PC-9 (cell line): ENCODE results near the gene PHACTR3. TPM values are rescaled to one million over a fixed set of nuclear protein-coding genes. Genes with fewer than 3 reads are reported as not detected.

Source experiments
- BruUV-seq: library from RNA; stranded (reverse); fragments of 400-500 nt; replicated peaks from 2 replicates; lab custom pipeline; 2021; lab: Mats Ljungman, UMichigan
- CTCF ChIA-PET: fragments of 300-600 bp; sonication (Branson Sonifier 250); formaldehyde crosslinking; loops from one replicate; lab custom pipeline; 2022; ENCODE audit warnings: antibody characterized with exemption; lab: Charles Lee
- POLR2A ChIA-PET: fragments of 300-600 bp; sonication (Branson Sonifier 250); formaldehyde crosslinking; loops from one replicate; lab custom pipeline; 2022; ENCODE audit warnings: antibody characterized with exemption; ENCODE audit not compliant: unreplicated experiment; lab: Charles Lee
- DNase-seq, 2 experiments: peaks; one replicate each; pipeline versions ENCODE4 v3.0.0 to v3.0.0-alpha.2; 2015 to 2022; ENCODE audit warnings: mixed read lengths in 1 of 2
- H2AFZ ChIP-seq: fragments of 200-600 bp; sonication (generic); 2 replicates; pipeline ENCODE4 v1.8.1; 2017; ENCODE audit warnings: antibody characterized with exemption
- H3F3A ChIP-seq: fragments of 200-600 bp; sonication (generic); 2 replicates; pipeline ENCODE4 v1.8.1; 2017; ENCODE audit warnings: antibody characterized with exemption, mild to moderate bottlenecking, low read depth; ENCODE audit not compliant: insufficient read depth
- H3K27ac ChIP-seq: fragments of 200-600 bp; sonication (generic); 2 replicates; pipeline ENCODE4 v1.6.1; 2016; ENCODE audit warnings: mixed run types
- H3K27me3 ChIP-seq: fragments of 200-600 bp; sonication (generic); 2 replicates; pipeline ENCODE4 v1.6.1; 2016; ENCODE audit warnings: low read depth, mixed run types; ENCODE audit not compliant: insufficient read depth
- H3K36me3 ChIP-seq: fragments of 200-600 bp; sonication (generic); 2 replicates; pipeline ENCODE4 v1.6.1; 2016; ENCODE audit warnings: low read depth, mixed run types
- H3K4me1 ChIP-seq: fragments of 200-600 bp; sonication (generic); replicated peaks from 2 replicates; pipeline ENCODE4 v1.6.1; 2016; ENCODE audit warnings: mixed run types; ENCODE audit not compliant: insufficient read depth
- H3K4me2 ChIP-seq: fragments of 200-600 bp; sonication (generic); 2 replicates; pipeline ENCODE4 v1.6.1; 2017; ENCODE audit warnings: mixed run types
- H3K4me3 ChIP-seq: fragments of 200-600 bp; sonication (generic); 2 replicates; pipeline ENCODE4 v1.6.1; 2016; ENCODE audit warnings: mixed run types
- H3K79me2 ChIP-seq: fragments of 200-600 bp; sonication (generic); 2 replicates; pipeline ENCODE4 v1.6.1; 2017; ENCODE audit warnings: low read depth, mixed run types
- H3K9me2 ChIP-seq: fragments of 200-600 bp; sonication (generic); 2 replicates; pipeline ENCODE4 v1.8.1; 2017; ENCODE audit warnings: mild to moderate bottlenecking; ENCODE audit not compliant: insufficient read depth
- H3K9me3 ChIP-seq: fragments of 200-600 bp; sonication (generic); 2 replicates; pipeline ENCODE4 v1.8.1; 2016; ENCODE audit warnings: low read depth; ENCODE audit not compliant: insufficient read depth
- H4K20me1 ChIP-seq: fragments of 200-600 bp; sonication (generic); 2 replicates; pipeline ENCODE4 v1.8.1; 2017; ENCODE audit not compliant: insufficient read depth
- EZH2 ChIP-seq: fragments of 200-600 bp; sonication (generic); IDR thresholded peaks from 2 replicates; pipeline ENCODE4 v1.8.0; 2017; ENCODE audit warnings: antibody characterized with exemption, low read depth
- intact Hi-C: fragments of 100-400 bp; cut with micrococcal nuclease; formaldehyde crosslinking; loops from one replicate; pipeline ENCODE4 v1.10.0; 2022; ENCODE audit not compliant: unreplicated experiment
- total RNA-seq: library from RNA; stranded (reverse); gene quantifications from 2 replicates; pipeline ENCODE4 v1.2.3, GENCODE V29; 2021
- TF ChIP-seq, protein P1 (sequence below): fragments of 200-600 bp; sonication (generic); conservative IDR thresholded peaks from 2 replicates; pipeline ENCODE4 v1.6.1; 2017; ENCODE audit warnings: mixed run types, antibody characterized with exemption, mild to moderate bottlenecking, moderate library complexity

PHACTR3 gene
- total RNA-seq, 1 experiment from 2014 or later: 0.41 TPM

DNA sequence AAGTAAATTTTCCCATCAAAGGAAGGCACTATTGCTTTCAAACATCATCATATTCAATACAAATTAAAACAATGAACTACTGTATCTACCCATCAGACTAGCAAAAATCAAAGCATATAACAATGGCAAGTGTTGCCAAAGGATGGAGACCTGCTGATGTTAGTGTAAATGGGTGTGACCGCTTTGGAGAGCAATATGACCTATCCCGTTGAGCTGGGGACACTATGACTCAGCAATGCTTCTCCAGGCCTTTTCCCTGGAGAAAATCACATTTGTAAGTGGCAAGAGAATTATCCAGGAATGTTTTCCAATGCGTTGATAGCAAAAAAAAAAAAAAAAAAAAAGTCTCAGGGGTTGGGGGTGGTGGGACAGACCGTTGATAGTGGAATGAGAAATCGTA lies 46.1 kb downstream of the PHACTR3 start:
- Histone ChIP-seq H3K27ac (no peak overlapping the region), H3K36me3 (no peaks in the 10 kb centered on the region), H3K4me2 (no peak overlapping the region), H3K27me3 (peaks cover 21% of the 10 kb centered on the region), H2AFZ (no peak overlapping the region), H4K20me1 (no peaks in the 10 kb centered on the region), H3K9me2 (no peaks in the 10 kb centered on the region), H3K9me3 (no peaks in the 10 kb centered on the region), H3K4me3 (no peak overlapping the region), H3K4me1 (no peaks in the 10 kb centered on the region), H3K79me2 (no peaks in the 10 kb centered on the region), H3F3A (no peaks in the 10 kb centered on the region)
- ChIA-PET CTCF (no interaction called here), POLR2A (no interaction called here)
- no peak for DNase-seq
- no TSS peak for BruUV-seq
- TF ChIP-seq, protein P1, sequence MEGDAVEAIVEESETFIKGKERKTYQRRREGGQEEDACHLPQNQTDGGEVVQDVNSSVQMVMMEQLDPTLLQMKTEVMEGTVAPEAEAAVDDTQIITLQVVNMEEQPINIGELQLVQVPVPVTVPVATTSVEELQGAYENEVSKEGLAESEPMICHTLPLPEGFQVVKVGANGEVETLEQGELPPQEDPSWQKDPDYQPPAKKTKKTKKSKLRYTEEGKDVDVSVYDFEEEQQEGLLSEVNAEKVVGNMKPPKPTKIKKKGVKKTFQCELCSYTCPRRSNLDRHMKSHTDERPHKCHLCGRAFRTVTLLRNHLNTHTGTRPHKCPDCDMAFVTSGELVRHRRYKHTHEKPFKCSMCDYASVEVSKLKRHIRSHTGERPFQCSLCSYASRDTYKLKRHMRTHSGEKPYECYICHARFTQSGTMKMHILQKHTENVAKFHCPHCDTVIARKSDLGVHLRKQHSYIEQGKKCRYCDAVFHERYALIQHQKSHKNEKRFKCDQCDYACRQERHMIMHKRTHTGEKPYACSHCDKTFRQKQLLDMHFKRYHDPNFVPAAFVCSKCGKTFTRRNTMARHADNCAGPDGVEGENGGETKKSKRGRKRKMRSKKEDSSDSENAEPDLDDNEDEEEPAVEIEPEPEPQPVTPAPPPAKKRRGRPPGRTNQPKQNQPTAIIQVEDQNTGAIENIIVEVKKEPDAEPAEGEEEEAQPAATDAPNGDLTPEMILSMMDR: no peak
- TF ChIP-seq EZH2: no peak
- intact Hi-C loops: no loop called here

DNA sequence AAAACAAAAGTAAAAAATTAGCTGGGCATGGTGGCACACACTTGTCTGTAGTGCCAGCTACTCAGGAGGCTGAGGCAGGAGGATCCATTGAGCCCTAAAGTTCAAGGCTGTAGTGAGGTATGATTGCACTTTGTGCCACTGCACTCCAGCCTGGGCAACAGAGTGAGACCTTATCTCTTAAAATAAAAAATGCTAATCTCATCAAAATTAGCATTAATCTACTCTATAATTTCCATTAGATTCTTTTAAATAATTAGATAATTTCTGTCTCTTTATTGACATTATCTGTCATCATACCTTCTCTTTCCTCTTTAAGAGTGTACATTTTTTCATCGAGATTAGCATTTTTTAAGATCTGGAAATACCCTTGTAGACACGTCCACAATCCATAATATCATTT lies 48.0 kb downstream of the PHACTR3 start:
- intact Hi-C loops: no loop called here

DNA sequence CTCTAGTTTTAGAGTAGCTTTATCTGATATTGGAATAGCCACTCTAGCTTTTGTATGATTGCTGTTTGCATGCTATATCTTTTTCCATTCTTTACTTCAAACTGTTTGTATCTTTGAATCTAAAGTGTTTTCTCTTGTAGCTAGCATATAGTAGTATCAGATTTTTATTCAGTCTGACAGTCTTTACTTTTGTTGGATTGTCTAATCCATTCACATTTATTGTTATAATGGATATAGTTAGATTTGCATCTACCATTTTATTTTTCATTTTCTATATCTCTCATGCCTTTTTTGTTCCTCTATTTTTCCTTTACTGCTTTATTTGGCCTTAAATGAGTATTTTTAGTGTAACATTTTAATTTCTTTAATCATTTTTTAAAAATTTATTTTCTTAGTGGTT lies 52.1 kb downstream of the PHACTR3 start:
- ChIA-PET CTCF (no interaction called here), POLR2A (no interaction called here)
- Histone ChIP-seq H3K4me1 (no peaks in the 10 kb centered on the region), H3K79me2 (no peaks in the 10 kb centered on the region), H2AFZ (no peak overlapping the region), H3K9me2 (no peaks in the 10 kb centered on the region), H3F3A (no peaks in the 10 kb centered on the region), H3K36me3 (no peaks in the 10 kb centered on the region), H3K27me3 (peaks cover 26% of the 10 kb centered on the region), H3K9me3 (peaks cover 12% of the 10 kb centered on the region), H3K4me3 (no peak overlapping the region), H3K4me2 (no peak overlapping the region), H4K20me1 (no peaks in the 10 kb centered on the region), H3K27ac (no peak overlapping the region)
- intact Hi-C loops: no loop called here
- BruUV-seq: no TSS peak
- TF ChIP-seq, protein P1: no peak
- no peak for TF ChIP-seq EZH2
- DNase-seq: no peak

More for the DNA sequence above, 48.0 kb downstream of the PHACTR3 start:
- TF ChIP-seq, protein P1: no peak
- TF ChIP-seq EZH2: no peak
- Histone ChIP-seq H3F3A (no peaks in the 10 kb centered on the region), H4K20me1 (no peaks in the 10 kb centered on the region), H3K79me2 (no peaks in the 10 kb centered on the region), H3K4me1 (no peaks in the 10 kb centered on the region), H3K9me2 (no peaks in the 10 kb centered on the region), H3K27ac (no peak overlapping the region), H3K9me3 (peaks cover 10% of the 10 kb centered on the region), H3K36me3 (no peaks in the 10 kb centered on the region), H3K27me3 (peaks cover 5% of the 10 kb centered on the region; the same call in 1 of the 2 replicates), H3K4me3 (no peak overlapping the region), H3K4me2 (no peak overlapping the region), H2AFZ (no peak overlapping the region)
- ChIA-PET POLR2A (no interaction called here), CTCF (no interaction called here)
- no TSS peak for BruUV-seq
- no peak for DNase-seq
